ENCODE results near the gene DIS3L2.

Gene DIS3L2

GRCh38 chr2:231920795-231921194, 40.7 kb upstream of the DIS3L2 start:
- no peak for TF ChIP-seq CTCF (IDR thresholded peaks at IDR 0.05; ENCODE audit: low read depth, low read length, missing control alignments)
- no peak overlapping the region for H3K4me3 ChIP-seq (replicated peaks; ENCODE audit: low read depth, low read length)
- no peak for DNase-seq (ENCODE audit: extremely low read depth, low read depth)

- H3K4me3 ChIP-seq (replicated peaks; ENCODE audit: low read depth, low read length), result no peak overlapping the region
- TF ChIP-seq CTCF (IDR thresholded peaks at IDR 0.05; ENCODE audit: low read depth, low read length, missing control alignments), result no peak
- no peak for DNase-seq (ENCODE audit: extremely low read depth, low read depth)
Observed at GRCh38 chr2:231922311-231923009, 39.1 kb upstream of the DIS3L2 start.

GRCh38 chr2:231923010-231923344, 38.5 kb upstream of the DIS3L2 start:
- no peak overlapping the region for H3K4me3 ChIP-seq (replicated peaks; ENCODE audit: low read depth, low read length)
- no peak for TF ChIP-seq CTCF (IDR thresholded peaks at IDR 0.05; ENCODE audit: low read depth, low read length, missing control alignments)
- no peak for DNase-seq (ENCODE audit: extremely low read depth, low read depth)

- no peak for TF ChIP-seq CTCF (IDR thresholded peaks at IDR 0.05; ENCODE audit: low read depth, low read length, missing control alignments)
- H3K4me3 ChIP-seq (replicated peaks; ENCODE audit: low read depth, low read length), result no peak overlapping the region
- DNase-seq (ENCODE audit: extremely low read depth, low read depth), result no peak
Observed at GRCh38 chr2:231923951-231924888, 37.3 kb upstream of the DIS3L2 start.

GRCh38 chr2:231924889-231925275, 36.6 kb upstream of the DIS3L2 start:
- TF ChIP-seq CTCF (IDR thresholded peaks at IDR 0.05; ENCODE audit: low read depth, low read length, missing control alignments), result no peak
- DNase-seq (ENCODE audit: extremely low read depth, low read depth), result no peak
- H3K4me3 ChIP-seq (replicated peaks; ENCODE audit: low read depth, low read length), result no peak overlapping the region

- H3K4me3 ChIP-seq (replicated peaks; ENCODE audit: low read depth, low read length), result peak overlapping the region; percentile 38
- peak; percentile 35 for DNase-seq (ENCODE audit: extremely low read depth, low read depth)
- TF ChIP-seq CTCF (IDR thresholded peaks at IDR 0.05; ENCODE audit: low read depth, low read length, missing control alignments), result peak; percentile 66
Observed at GRCh38 chr2:231925303-231926179, 36.0 kb upstream of the DIS3L2 start.

Measured in HFF-Myc (cell line).